ENCODE measurements around the gene PDGFA.

The PDGFA gene

GRCh38 chr7:500521-501420 lies 18.9 kb downstream of the PDGFA start:
- H3K36me3 ChIP-seq (ENCODE audit: insufficient read depth, low read length) = peaks cover 15% of the 10 kb centered on the region
- no peaks in the 10 kb centered on the region for H3K4me1 ChIP-seq (ENCODE audit: insufficient read depth, low read length)
- H3K9me3 ChIP-seq (ENCODE audit: control insufficient read depth, insufficient read depth, low read length) = no peaks in the 10 kb centered on the region
- no peak overlapping the region for H3K9ac ChIP-seq (ENCODE audit: low read depth, low read length)

GRCh38 chr7:499853-500485 lies 19.7 kb downstream of the PDGFA start:
- H3K9ac ChIP-seq (ENCODE audit: low read depth, low read length) = no peak overlapping the region

GRCh38 chr7:498678-499641 lies 20.7 kb downstream of the PDGFA start:
- Histone ChIP-seq H3K9ac (ENCODE audit: low read depth, low read length) (no peak overlapping the region), H3K36me3 (ENCODE audit: insufficient read depth, low read length) (peaks cover 12% of the 10 kb centered on the region), H3K9me3 (ENCODE audit: control insufficient read depth, insufficient read depth, low read length) (no peaks in the 10 kb centered on the region), H3K4me1 (ENCODE audit: insufficient read depth, low read length) (no peaks in the 10 kb centered on the region)

More at GRCh38 chr7:499853-500485, 19.7 kb downstream of the PDGFA start:
- peaks cover 12% of the 10 kb centered on the region for H3K36me3 ChIP-seq (ENCODE audit: insufficient read depth, low read length)
- no peaks in the 10 kb centered on the region for H3K9me3 ChIP-seq (ENCODE audit: control insufficient read depth, insufficient read depth, low read length)
- H3K4me1 ChIP-seq (ENCODE audit: insufficient read depth, low read length) = no peaks in the 10 kb centered on the region

- H3K9ac ChIP-seq (ENCODE audit: low read depth, low read length) = no peak overlapping the region
- H3K4me1 ChIP-seq (ENCODE audit: insufficient read depth, low read length) = no peaks in the 10 kb centered on the region
- no peaks in the 10 kb centered on the region for H3K9me3 ChIP-seq (ENCODE audit: control insufficient read depth, insufficient read depth, low read length)
- H3K36me3 ChIP-seq (ENCODE audit: insufficient read depth, low read length) = peaks cover 12% of the 10 kb centered on the region
Measured at GRCh38 chr7:497946-498655, 21.5 kb downstream of the PDGFA start.

- Histone ChIP-seq H3K9me3 (ENCODE audit: control insufficient read depth, insufficient read depth, low read length) (no peaks in the 10 kb centered on the region), H3K9ac (ENCODE audit: low read depth, low read length) (no peak overlapping the region), H3K36me3 (ENCODE audit: insufficient read depth, low read length) (peaks cover 12% of the 10 kb centered on the region), H3K4me1 (ENCODE audit: insufficient read depth, low read length) (no peaks in the 10 kb centered on the region)
Measured at GRCh38 chr7:497346-497745, 22.3 kb downstream of the PDGFA start.

- Histone ChIP-seq H3K36me3 (ENCODE audit: insufficient read depth, low read length) (peaks cover 11% of the 10 kb centered on the region), H3K9ac (ENCODE audit: low read depth, low read length) (no peak overlapping the region), H3K9me3 (ENCODE audit: control insufficient read depth, insufficient read depth, low read length) (no peaks in the 10 kb centered on the region), H3K4me1 (ENCODE audit: insufficient read depth, low read length) (no peaks in the 10 kb centered on the region)
Measured at GRCh38 chr7:496528-497295, 22.9 kb downstream of the PDGFA start.

GRCh38 chr7:495761-496321 lies 23.8 kb downstream of the PDGFA start:
- Histone ChIP-seq H3K4me1 (ENCODE audit: insufficient read depth, low read length) (no peaks in the 10 kb centered on the region; the same call in 1 of the 2 replicates), H3K36me3 (ENCODE audit: insufficient read depth, low read length) (peaks cover 7% of the 10 kb centered on the region; the same call in 1 of the 2 replicates)

GRCh38 chr7:495326-495725 lies 24.3 kb downstream of the PDGFA start:
- Histone ChIP-seq H3K9ac (ENCODE audit: low read depth, low read length) (no peak overlapping the region), H3K36me3 (ENCODE audit: insufficient read depth, low read length) (peaks cover 7% of the 10 kb centered on the region; the same call in 1 of the 2 replicates), H3K9me3 (ENCODE audit: control insufficient read depth, insufficient read depth, low read length) (no peaks in the 10 kb centered on the region), H3K4me1 (ENCODE audit: insufficient read depth, low read length) (no peaks in the 10 kb centered on the region; the same call in 1 of the 2 replicates)

More at GRCh38 chr7:495761-496321, 23.8 kb downstream of the PDGFA start:
- H3K9ac ChIP-seq (ENCODE audit: low read depth, low read length) = no peak overlapping the region
- no peaks in the 10 kb centered on the region for H3K9me3 ChIP-seq (ENCODE audit: control insufficient read depth, insufficient read depth, low read length)

GRCh38 chr7:494906-495305 lies 24.7 kb downstream of the PDGFA start:
- Histone ChIP-seq H3K9me3 (ENCODE audit: control insufficient read depth, insufficient read depth, low read length) (no peaks in the 10 kb centered on the region), H3K9ac (ENCODE audit: low read depth, low read length) (no peak overlapping the region), H3K36me3 (ENCODE audit: insufficient read depth, low read length) (peaks cover 7% of the 10 kb centered on the region; the same call in 1 of the 2 replicates), H3K4me1 (ENCODE audit: insufficient read depth, low read length) (no peaks in the 10 kb centered on the region; the same call in 1 of the 2 replicates)

GRCh38 chr7:494259-494687 lies 25.4 kb downstream of the PDGFA start:
- peaks cover 6% of the 10 kb centered on the region; the same call in 1 of the 2 replicates for H3K36me3 ChIP-seq (ENCODE audit: insufficient read depth, low read length)
- H3K9me3 ChIP-seq (ENCODE audit: control insufficient read depth, insufficient read depth, low read length) = 0 out of 2 replicates have a peak, but pooled peaks cover 2% of the 10 kb centered on the region
- no peaks in the 10 kb centered on the region; the same call in 1 of the 2 replicates for H3K4me1 ChIP-seq (ENCODE audit: insufficient read depth, low read length)
- H3K9ac ChIP-seq (ENCODE audit: low read depth, low read length) = no peak overlapping the region

- Histone ChIP-seq H3K9ac (ENCODE audit: low read depth, low read length) (no peak overlapping the region), H3K36me3 (ENCODE audit: insufficient read depth, low read length) (peaks cover 3% of the 10 kb centered on the region; the same call in 1 of the 2 replicates), H3K9me3 (ENCODE audit: control insufficient read depth, insufficient read depth, low read length) (0 out of 2 replicates have a peak, but pooled peaks cover 2% of the 10 kb centered on the region), H3K4me1 (ENCODE audit: insufficient read depth, low read length) (no peaks in the 10 kb centered on the region; the same call in 1 of the 2 replicates)
Measured at GRCh38 chr7:493661-494251, 25.9 kb downstream of the PDGFA start.

GRCh38 chr7:492714-493065 lies 27.0 kb downstream of the PDGFA start:
- Histone ChIP-seq H3K9ac (ENCODE audit: low read depth, low read length) (no peak overlapping the region), H3K36me3 (ENCODE audit: insufficient read depth, low read length) (0 out of 2 replicates have a peak, but pooled peaks cover 3% of the 10 kb centered on the region), H3K4me1 (ENCODE audit: insufficient read depth, low read length) (no peaks in the 10 kb centered on the region; the same call in 1 of the 2 replicates), H3K9me3 (ENCODE audit: control insufficient read depth, insufficient read depth, low read length) (0 out of 2 replicates have a peak, but pooled peaks cover 2% of the 10 kb centered on the region)

Measured in ES-I3 (cell line).